ENCODE results near the gene CCDC9. TPM values are rescaled to one million over a fixed set of nuclear protein-coding genes. Genes with fewer than 3 reads are reported as not detected.

The CCDC9 gene
- total and polyA plus RNA-seq, 2 of the 8 experiments (the other 6 are each of a cell fraction or from before 2014, with no cell fraction given) = 3.7 to 29.8 TPM

- H3K4me2 ChIP-seq (ENCODE audit: insufficient read depth in 1 of 2, low read depth in 2 of 2, low read length in 2 of 2) = no peak overlapping the region
- DNase-seq (ENCODE audit: low read depth in 1 of 2, low spot score in 2 of 2) = no peak
- H4K8ac ChIP-seq (ENCODE audit: extremely low read depth, insufficient read depth, low read length) = no peak overlapping the region
- WGBS, 2 experiments (ENCODE audit: extremely low coverage in 1 of 2, insufficient coverage in 1 of 2, insufficient read length in 1 of 2, insufficient replicate concordance in 2 of 2, low coverage in 1 of 2, low lambda C conversion rate in 2 of 2, missing lambda C conversion rate in 1 of 2) = 91% methylated on average over 5 of the region's 10 CpGs; no CpG with 5 or more reads in 1 of the 2 experiments
- H3K36me3 ChIP-seq (ENCODE audit: control insufficient read depth in 2 of 4, insufficient read depth in 4 of 4, low read length in 3 of 4) = peaks cover 3 to 21% (median 12%) of the 10 kb centered on the region in 4 experiments; a peak in 6 of 8 replicates
- peaks cover 25% of the 10 kb centered on the region for H3K23me2 ChIP-seq (ENCODE audit: low read depth, low read length)
- H3K79me2 ChIP-seq (ENCODE audit: control insufficient read depth in 1 of 2, insufficient read depth in 2 of 2, low read length in 2 of 2) = no peaks in the 10 kb centered on the region
- no peak overlapping the region for H3K23ac ChIP-seq (ENCODE audit: insufficient read length)
- H2BK20ac ChIP-seq (ENCODE audit: low read length) = no peak overlapping the region
- ChIA-PET POLR2A (ENCODE audit: partially characterized antibody) (interaction anchor here (0.9 to 6.2 kb wide), 2 partner anchors 9 to 13 kb away, joined by 4 to 49 read pairs; no protein-coding TSS in a partner anchor), CTCF (ENCODE audit: partially characterized antibody) (interaction anchor here (0.5 to 1.5 kb wide), 3 partner anchors 13 to 236 kb away, joined by 3 to 6 read pairs (median 5); no protein-coding TSS in a partner anchor)
- no peak overlapping the region for H4K5ac ChIP-seq (ENCODE audit: insufficient read length, low read depth, low read length)
- H3K27me3 ChIP-seq (replicated peaks in 1 of 4; ENCODE audit: control insufficient read depth in 3 of 4, extremely low read depth in 1 of 4, insufficient read depth in 3 of 4, low read length in 3 of 4) = peaks cover 0 to 3% (median 2%) of the 10 kb centered on the region in 4 experiments; a peak in 5 of 7 replicates
- H2AFZ ChIP-seq (ENCODE audit: low read length) = no peak overlapping the region
- no peak overlapping the region for H2AK5ac ChIP-seq (ENCODE audit: low read depth, low read length)
- no peak for FAIRE-seq
- H4K91ac ChIP-seq (replicated peaks; ENCODE audit: insufficient read length, low read length) = no peak overlapping the region
- peaks cover 0 to 15% (median 7%) of the 10 kb centered on the region in 4 experiments; a peak in 6 of 7 replicates for H3K4me1 ChIP-seq (replicated peaks in 1 of 4; ENCODE audit: control insufficient read depth in 3 of 4, insufficient read depth in 4 of 4, low read length in 3 of 4)
- H2BK5ac ChIP-seq (ENCODE audit: low read depth, low read length) = no peak overlapping the region
- no peak overlapping the region for H3K14ac ChIP-seq (ENCODE audit: insufficient read length)
- H3K18ac ChIP-seq (ENCODE audit: extremely low read depth, low read length) = no peak overlapping the region
- no peak overlapping the region for H3K4ac ChIP-seq (replicated peaks; ENCODE audit: insufficient read length, low read depth, low read length)
- H3K9me3 ChIP-seq (ENCODE audit: insufficient read depth in 2 of 2, low read depth in 1 of 2, low read length in 1 of 2) = no peaks in the 10 kb centered on the region
- H3K79me1 ChIP-seq (ENCODE audit: low read depth, low read length) = no peaks in the 10 kb centered on the region; the same call in 1 of the 2 replicates
- no peak overlapping the region for H3K4me3 ChIP-seq (ENCODE audit: extremely low read depth in 1 of 4, insufficient read depth in 2 of 4, low read depth in 3 of 4, low read length in 4 of 4)
- H3K56ac ChIP-seq (replicated peaks; ENCODE audit: insufficient read length, low read depth, low read length) = no peak overlapping the region
- no peak overlapping the region for H2BK15ac ChIP-seq (ENCODE audit: low read length)
- peaks cover 3 to 14% of the 10 kb centered on the region in 2 experiments for H4K20me1 ChIP-seq (replicated peaks in 1 of 2; ENCODE audit: control insufficient read depth in 1 of 2, insufficient read depth in 2 of 2, low read length in 2 of 2)
- H3K27ac ChIP-seq (ENCODE audit: low read depth, low read length) = no peak overlapping the region
- no peak overlapping the region for H3K9ac ChIP-seq (replicated peaks in 1 of 4; ENCODE audit: extremely low read depth in 1 of 4, low read depth in 3 of 4, low read length in 3 of 4)
- H2BK120ac ChIP-seq (replicated peaks; ENCODE audit: low read depth, low read length) = no peak overlapping the region
- H2BK12ac ChIP-seq (ENCODE audit: low read depth, low read length) = no peak overlapping the region
- TF ChIP-seq JUN (IDR thresholded peaks at IDR 0.05; ENCODE audit: low read depth, low read length) = no peak
- TF ChIP-seq KDM5A (IDR thresholded peaks at IDR 0.05; ENCODE audit: low read length) = no peak
- no peak for TF ChIP-seq TBP (IDR thresholded peaks at IDR 0.05; ENCODE audit: low read depth, low read length)
- TF ChIP-seq BACH1 (IDR thresholded peaks at IDR 0.05; ENCODE audit: low read length) = no peak
- TF ChIP-seq CTCF (IDR thresholded peaks at IDR 0.05; ENCODE audit: control extremely low read depth in 1 of 3, insufficient read depth in 1 of 3, low read depth in 1 of 3, low read length in 3 of 3) = no peak
- TF ChIP-seq POU5F1 (IDR thresholded peaks at IDR 0.05; ENCODE audit: low read depth, low read length) = no peak
- TF ChIP-seq SIN3A (conservative IDR thresholded peaks at IDR 0.05 in 1 of 2, IDR thresholded peaks at IDR 0.05 in 1 of 2; ENCODE audit: low read depth in 1 of 2, low read length in 2 of 2) = no peak
- TF ChIP-seq SUZ12 (IDR thresholded peaks at IDR 0.05; ENCODE audit: low read length) = no peak
- TF ChIP-seq BCL11A (IDR thresholded peaks at IDR 0.05; ENCODE audit: low read depth in 2 of 2, low read length in 2 of 2) = no peak
- no peak for TF ChIP-seq EP300 (IDR thresholded peaks at IDR 0.05; ENCODE audit: borderline replicate concordance in 1 of 2, low read depth in 2 of 2, low read length in 2 of 2)
- no peak for TF ChIP-seq TAF7 (optimal IDR thresholded peaks at IDR 0.05; ENCODE audit: borderline replicate concordance, low read depth, low read length)
Observed at GRCh38 chr19:47270408-47270807, 14.1 kb downstream of the CCDC9 start.

Data from H1 (cell line).